ENCODE measurements around the gene LRIG2.
"Not testable (repeated sequence)": the region's sequence is repeated elsewhere in the genome, so short reads cannot be mapped to it uniquely, and the experiment has no call there.

LRIG2 gene

DNA sequence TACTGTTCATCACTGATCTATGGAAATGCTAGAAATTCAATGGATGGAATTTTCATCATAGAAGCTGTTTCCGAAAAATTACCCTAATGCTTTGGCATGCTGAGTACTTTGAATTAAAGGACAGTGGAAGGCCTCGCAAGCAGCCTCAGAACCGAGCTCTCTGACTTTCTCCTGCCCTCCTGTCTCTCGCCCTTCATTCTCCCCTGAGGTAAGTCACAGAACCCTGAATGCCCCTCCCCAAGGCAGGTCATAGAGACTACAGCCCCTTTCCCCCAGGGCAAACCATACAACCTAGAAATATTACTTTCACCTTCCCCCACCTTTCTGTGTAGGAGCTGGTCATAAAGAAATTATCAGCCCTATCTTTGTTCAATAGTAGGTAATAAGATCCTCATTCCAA is 74.8 kb downstream of the LRIG2 start:
- no peak overlapping the region for H3K4me3 ChIP-seq (replicated peaks; ENCODE audit: low read depth, low read length)
- TF ChIP-seq, protein P1, sequence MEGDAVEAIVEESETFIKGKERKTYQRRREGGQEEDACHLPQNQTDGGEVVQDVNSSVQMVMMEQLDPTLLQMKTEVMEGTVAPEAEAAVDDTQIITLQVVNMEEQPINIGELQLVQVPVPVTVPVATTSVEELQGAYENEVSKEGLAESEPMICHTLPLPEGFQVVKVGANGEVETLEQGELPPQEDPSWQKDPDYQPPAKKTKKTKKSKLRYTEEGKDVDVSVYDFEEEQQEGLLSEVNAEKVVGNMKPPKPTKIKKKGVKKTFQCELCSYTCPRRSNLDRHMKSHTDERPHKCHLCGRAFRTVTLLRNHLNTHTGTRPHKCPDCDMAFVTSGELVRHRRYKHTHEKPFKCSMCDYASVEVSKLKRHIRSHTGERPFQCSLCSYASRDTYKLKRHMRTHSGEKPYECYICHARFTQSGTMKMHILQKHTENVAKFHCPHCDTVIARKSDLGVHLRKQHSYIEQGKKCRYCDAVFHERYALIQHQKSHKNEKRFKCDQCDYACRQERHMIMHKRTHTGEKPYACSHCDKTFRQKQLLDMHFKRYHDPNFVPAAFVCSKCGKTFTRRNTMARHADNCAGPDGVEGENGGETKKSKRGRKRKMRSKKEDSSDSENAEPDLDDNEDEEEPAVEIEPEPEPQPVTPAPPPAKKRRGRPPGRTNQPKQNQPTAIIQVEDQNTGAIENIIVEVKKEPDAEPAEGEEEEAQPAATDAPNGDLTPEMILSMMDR (IDR thresholded peaks at IDR 0.05; ENCODE audit: low read length, missing control alignments) = no peak

DNA sequence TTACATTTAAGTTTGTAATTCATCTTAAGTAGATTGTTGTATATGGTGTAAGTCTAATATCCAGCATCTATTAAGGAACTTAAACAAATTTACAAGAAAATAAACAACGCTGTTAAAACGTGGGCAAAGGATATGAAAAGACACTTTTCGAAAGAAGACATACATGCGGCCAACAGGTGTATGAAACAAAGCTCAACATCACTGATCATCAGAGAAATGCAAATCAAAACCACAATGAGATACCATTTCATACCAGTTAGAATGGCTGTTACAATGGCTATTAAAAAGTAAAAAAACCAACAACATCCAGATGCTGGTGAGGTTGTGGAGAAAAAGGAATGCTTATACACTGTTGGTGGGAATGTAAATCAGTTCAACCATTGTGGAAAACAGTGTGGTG is 77.5 kb downstream of the LRIG2 start:
- H3K4me3 ChIP-seq (replicated peaks; ENCODE audit: low read depth, low read length); DNase-seq (ENCODE audit: low read depth): not testable (repeated sequence)

More for the DNA sequence above, 74.8 kb downstream of the LRIG2 start:
- DNase-seq (ENCODE audit: low read depth) = no peak

DNA sequence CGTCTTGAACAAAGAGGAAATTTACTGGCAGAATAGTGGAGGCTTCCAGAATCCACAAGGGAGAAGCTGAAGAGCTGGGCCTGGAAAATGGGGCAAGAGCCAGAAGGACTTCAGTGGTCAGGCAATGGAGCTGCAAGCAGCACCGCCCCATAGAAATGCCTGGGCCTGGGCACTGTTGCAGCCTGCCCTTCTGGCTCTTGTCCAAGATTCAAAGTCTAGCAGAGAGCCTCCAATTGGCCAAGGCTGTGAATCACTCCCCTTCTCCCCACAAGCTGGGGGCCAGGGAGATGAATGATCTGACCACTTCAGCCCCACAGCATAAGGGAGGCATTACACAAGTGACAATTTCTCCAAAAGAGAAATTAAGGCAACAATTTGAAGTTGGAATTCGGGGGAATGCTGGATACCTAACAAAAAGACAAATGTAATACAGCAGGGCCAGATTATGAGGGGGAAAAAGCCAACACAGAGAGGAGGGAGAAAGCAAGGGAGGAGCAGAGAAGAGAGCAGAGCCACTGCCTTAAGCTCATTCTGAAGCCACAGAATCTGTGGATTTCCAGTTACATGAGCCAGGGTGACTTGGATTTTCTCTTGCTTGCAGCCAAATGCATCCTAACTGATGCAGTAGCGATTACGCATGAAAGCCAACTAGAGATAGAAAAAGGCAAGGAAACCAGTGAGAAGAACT is 80.3 kb downstream of the LRIG2 start:
- TF ChIP-seq, protein P1 (IDR thresholded peaks at IDR 0.05; ENCODE audit: low read length, missing control alignments) = no peak
- DNase-seq (ENCODE audit: low read depth) = peak; percentile 27

DNA sequence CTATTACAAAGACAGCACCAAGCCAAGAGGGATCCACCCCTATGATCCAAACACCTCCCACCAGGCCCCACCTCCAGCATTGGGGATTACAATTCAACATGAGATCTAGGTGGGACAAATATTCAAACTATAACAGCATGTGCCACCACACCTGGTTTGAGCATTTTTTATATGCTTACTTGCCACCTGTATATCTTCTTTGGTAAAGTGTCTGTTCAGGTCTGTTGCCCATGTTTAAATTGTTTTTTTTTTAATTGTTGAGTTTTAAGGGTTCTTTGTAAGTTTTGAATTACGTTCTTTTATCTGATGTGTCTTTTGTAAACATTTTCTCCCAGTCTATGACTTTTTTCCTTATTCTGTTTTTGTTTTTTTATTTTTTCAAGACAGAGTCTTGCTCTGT is 83.4 kb downstream of the LRIG2 start:
- TF ChIP-seq, protein P1 (IDR thresholded peaks at IDR 0.05; ENCODE audit: low read length, missing control alignments) = no peak
- H3K4me3 ChIP-seq (replicated peaks; ENCODE audit: low read depth, low read length) = no peak overlapping the region
- DNase-seq (ENCODE audit: low read depth) = no peak

More for the DNA sequence above, 80.3 kb downstream of the LRIG2 start:
- no peak overlapping the region for H3K4me3 ChIP-seq (replicated peaks; ENCODE audit: low read depth, low read length)

DNA sequence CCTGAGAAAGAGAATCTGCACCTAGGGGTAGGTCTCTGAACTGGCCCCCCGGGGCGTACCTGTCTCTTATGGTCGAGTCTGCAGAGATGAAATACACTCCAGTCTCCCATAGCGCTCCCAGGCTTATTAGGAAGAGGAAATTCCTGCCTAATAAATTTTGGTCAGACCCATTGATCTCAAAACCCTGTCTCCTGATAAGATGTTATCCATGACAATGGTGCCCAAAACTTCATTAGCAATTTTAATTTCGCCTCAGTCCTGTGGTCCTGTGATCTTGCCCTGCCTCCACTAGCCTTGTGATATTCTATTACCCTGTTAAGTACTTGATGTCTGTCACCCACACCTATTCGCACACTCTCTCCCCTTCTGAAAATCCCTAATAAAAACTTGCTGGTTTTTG is 85.7 kb downstream of the LRIG2 start:
- not testable (repeated sequence) for H3K4me3 ChIP-seq (replicated peaks; ENCODE audit: low read depth, low read length); DNase-seq (ENCODE audit: low read depth)

DNA sequence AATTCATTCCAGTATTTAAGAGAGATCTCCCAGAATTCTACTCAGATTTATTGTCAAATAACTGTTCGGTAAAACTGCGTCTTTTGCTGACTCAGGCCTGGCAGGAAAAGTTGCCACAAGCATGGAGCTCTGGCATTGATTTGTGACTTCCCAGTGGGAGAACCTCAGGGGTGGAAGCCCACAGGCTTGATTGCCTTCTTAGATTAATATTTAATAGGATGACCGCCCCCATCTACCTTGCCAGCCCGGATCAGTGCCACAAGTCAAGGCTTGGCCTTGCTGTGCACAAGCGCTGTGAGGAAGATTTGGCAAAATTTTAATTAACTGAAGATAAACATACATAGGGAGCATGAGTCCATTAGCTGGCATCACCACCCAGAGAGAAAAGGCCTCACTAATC is 93.5 kb downstream of the LRIG2 start:
- DNase-seq (ENCODE audit: low read depth) = no peak
- TF ChIP-seq, protein P1 (IDR thresholded peaks at IDR 0.05; ENCODE audit: low read length, missing control alignments) = no peak
- no peak overlapping the region for H3K4me3 ChIP-seq (replicated peaks; ENCODE audit: low read depth, low read length)

DNA sequence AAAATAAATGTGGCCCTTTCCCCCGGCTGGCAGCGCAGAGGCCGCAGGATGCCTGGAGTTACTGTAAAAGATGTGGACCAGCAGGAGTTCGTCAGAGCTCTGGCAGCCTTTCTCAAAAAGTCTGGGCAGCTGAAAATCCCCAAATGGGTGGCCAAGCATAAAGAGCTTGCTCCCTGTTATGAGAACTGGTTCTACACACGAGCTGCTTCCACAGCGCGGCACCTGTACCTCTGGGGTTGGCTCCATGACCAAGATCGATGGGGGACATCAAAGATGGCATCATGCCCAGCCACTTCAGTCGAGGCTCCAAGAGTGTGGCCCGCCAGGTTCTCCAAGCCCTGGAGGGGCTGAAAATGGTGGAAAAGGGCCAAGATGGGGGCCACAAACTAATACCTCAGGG is 95.9 kb downstream of the LRIG2 start:
- DNase-seq (ENCODE audit: low read depth) = no peak
- TF ChIP-seq, protein P1 (IDR thresholded peaks at IDR 0.05; ENCODE audit: low read length, missing control alignments) = no peak
- H3K4me3 ChIP-seq (replicated peaks; ENCODE audit: low read depth, low read length) = no peak overlapping the region

DNA sequence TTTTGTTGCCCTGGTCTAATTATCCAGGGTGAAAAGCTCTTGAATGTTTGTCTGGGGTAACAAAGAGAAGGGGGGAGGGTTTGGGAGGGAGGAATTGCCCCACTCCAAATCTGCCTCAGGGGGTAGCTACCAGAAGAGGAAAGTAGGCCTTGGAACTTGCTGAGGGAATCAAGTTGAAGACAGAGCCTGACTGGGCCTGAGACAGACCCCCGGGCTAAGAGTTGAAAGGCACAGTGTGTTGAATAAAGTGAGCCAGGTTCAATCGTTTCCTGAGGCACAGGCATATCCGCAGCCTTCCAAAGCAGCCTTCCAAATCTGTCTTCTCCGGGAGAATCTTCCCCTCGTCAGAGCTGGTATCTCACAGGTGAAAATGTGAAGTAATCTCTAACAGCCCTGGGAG is 96.6 kb downstream of the LRIG2 start:
- TF ChIP-seq, protein P1 (IDR thresholded peaks at IDR 0.05; ENCODE audit: low read length, missing control alignments) = no peak
- no peak for DNase-seq (ENCODE audit: low read depth)
- no peak overlapping the region for H3K4me3 ChIP-seq (replicated peaks; ENCODE audit: low read depth, low read length)

All from fibroblast of pulmonary artery (primary cell).